G401 (cell line): ENCODE measurements around the gene STYX. TPM values are rescaled to one million over a fixed set of nuclear protein-coding genes. Genes with fewer than 3 reads are reported as not detected.

ENCODE experiments used
- total RNA-seq: library from RNA; depleted of rRNA; stranded (reverse); fragments of >200 nt; shearing (Covaris generic); gene quantifications from 2 replicates; pipeline ENCODE4 v1.2.3, GENCODE V29; 2014; rRNA removed

The STYX gene
- total RNA-seq, 1 experiment from 2014 or later, result 33.9 TPM

Other genes starting within 250 kb of the STYX start
- gene TXNDC16, start 177.7 kb upstream of the STYX start, total RNA-seq, result 10.8 and 17.1 TPM in 2 replicates
- 2.5 and 7.8 TPM in 2 replicates for gene GPR137C, start 177.3 kb upstream of the STYX start, total RNA-seq
- gene ERO1A, start 34.6 kb upstream of the STYX start, total RNA-seq, result 75.4 and 121 TPM in 2 replicates
- gene PSMC6, start 23.0 kb upstream of the STYX start, total RNA-seq, result 247 and 252 TPM in 2 replicates
- 158 and 201 TPM in 2 replicates for gene GNPNAT1, start 61.4 kb downstream of the STYX start, total RNA-seq
- gene FERMT2, start 220.9 kb downstream of the STYX start, total RNA-seq, result 310 and 400 TPM in 2 replicates